ENCODE measurements around the gene RHBDF1. TPM values are rescaled to one million over a fixed set of nuclear protein-coding genes. Genes with fewer than 3 reads are reported as not detected.
A peak's percentile ranks its signal among the peaks of the same experiment; 100 is the strongest.

RHBDF1 gene
- total RNA-seq, 3 donors from 2014 or later: 0.46 to 0.73 (median 0.63) TPM

DNA sequence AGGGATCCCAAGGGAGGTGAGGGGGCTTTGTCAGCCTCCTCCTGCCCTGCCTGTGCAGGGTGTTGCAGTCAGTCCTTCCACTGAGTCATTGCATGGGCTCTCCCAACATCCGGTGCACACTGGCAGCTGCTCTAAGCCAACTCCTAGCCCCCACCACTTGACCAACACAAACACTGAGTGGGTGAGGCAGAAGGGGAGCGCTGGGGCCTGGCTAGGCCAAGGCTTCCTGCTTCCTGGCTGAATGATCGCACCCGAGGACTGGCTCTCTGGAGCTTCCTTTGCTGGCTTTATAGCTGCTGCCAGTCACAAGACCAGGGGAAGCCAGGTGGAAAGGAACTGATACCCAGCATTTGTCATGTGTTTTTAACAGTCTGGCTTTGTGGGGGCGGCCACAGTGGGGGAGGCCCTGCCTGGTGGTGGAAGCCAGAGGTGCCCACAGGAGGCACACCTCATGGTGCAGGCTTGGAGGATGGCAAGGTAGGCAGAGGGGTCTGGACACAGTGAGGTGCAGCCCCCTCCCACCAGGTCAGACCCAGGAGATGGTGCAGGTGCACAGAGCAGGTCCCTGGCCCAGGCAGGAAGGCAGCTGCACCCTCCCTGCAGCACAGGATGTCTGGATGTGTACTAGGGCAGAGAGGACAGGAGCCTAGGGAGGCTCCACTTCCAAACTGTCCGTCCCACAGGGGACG lies 12.4 kb upstream of the RHBDF1 start:
- peak; percentile 85 to 86 for ATAC-seq
- H3K4me1 Mint-ChIP-seq (ENCODE audit: low read depth): peaks cover 26% of the 10 kb centered on the region
- no peaks in the 10 kb centered on the region for H3K9me3 Mint-ChIP-seq
- H3K4me3 Mint-ChIP-seq: peak overlapping the region; percentile 19
- peak; percentile 21 for DNase-seq
- no peaks in the 10 kb centered on the region for H3K27me3 Mint-ChIP-seq (ENCODE audit: low read depth)
- peaks cover 11% of the 10 kb centered on the region for H3K36me3 Mint-ChIP-seq (ENCODE audit: insufficient read depth)

DNA sequence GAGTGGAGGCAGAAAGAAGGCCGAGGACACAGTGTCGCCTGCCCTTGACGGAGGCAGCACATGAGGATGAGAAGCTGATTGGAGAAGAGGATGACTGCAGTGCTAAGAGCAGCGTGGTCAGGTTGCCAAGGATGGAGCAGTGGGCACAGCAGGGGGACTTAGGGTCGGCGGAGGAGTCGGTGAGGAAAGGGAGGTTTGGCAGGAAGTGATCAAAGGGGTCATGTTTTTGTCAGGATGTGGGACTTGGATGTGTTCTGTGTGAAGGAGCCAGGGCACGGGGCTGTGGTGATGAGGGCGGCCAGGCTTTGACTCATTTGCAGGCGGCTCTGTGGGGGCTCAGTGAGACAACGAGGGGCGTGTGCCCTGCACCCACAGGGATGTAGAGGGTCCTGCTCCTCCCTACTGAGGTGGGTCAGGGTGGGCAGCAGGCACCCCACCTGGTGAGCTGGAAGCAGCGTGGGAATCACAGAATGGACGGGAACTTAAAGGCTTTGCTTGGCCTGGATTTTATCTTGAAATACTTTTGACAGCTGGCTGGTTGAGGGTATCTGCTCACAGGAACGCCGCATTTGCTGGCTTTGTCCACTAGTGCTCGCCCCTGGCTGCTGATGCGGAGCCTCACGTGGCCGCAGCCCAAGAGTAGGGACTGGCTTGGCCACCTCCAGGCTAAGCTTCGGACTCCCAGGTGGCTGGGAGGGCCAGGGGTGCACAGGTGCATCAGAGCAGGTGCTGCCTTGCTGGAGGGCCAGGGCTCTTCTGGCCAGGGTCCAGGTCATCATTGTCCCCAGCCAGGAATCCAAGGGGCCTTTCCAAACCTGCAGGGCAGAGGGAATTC lies 11.6 kb upstream of the RHBDF1 start:
- Mint-ChIP-seq H3K4me1 (ENCODE audit: low read depth) (peaks cover 27% of the 10 kb centered on the region), H3K9me3 (no peaks in the 10 kb centered on the region), H3K36me3 (ENCODE audit: insufficient read depth) (peaks cover 11% of the 10 kb centered on the region), H3K4me3 (no peak overlapping the region), H3K27me3 (ENCODE audit: low read depth) (no peaks in the 10 kb centered on the region)
- DNase-seq (no peak), ATAC-seq (peak; percentile 32 to 35)

DNA sequence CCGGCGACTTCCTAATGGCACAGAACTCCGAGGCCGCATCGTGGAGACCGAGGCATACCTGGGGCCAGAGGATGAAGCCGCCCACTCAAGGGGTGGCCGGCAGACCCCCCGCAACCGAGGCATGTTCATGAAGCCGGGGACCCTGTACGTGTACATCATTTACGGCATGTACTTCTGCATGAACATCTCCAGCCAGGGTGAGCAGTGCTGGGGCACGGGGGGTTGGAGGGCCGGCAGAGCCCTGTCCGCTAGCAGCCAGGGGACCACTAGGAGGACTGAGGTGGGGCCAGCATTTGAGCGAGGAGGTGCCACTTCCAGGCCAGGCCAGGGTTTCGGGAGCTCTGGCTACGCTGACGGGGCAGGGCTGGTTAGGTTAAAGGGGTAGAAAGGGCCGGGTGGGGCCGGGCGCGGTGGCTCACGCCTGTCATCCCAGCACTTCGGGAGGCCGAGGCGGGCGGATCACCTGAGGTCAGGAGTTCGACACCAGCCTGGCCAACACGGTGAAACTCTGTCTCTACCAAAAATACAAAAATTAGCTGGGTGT lies 10.7 kb upstream of the RHBDF1 start:
- H3K9me3 Mint-ChIP-seq: no peaks in the 10 kb centered on the region
- ATAC-seq: no peak
- H3K4me1 Mint-ChIP-seq (ENCODE audit: low read depth): peaks cover 32% of the 10 kb centered on the region
- H3K36me3 Mint-ChIP-seq (ENCODE audit: insufficient read depth): peaks cover 9% of the 10 kb centered on the region
- DNase-seq: no peak
- H3K4me3 Mint-ChIP-seq: no peak overlapping the region
- H3K27me3 Mint-ChIP-seq (ENCODE audit: low read depth): no peaks in the 10 kb centered on the region

DNA sequence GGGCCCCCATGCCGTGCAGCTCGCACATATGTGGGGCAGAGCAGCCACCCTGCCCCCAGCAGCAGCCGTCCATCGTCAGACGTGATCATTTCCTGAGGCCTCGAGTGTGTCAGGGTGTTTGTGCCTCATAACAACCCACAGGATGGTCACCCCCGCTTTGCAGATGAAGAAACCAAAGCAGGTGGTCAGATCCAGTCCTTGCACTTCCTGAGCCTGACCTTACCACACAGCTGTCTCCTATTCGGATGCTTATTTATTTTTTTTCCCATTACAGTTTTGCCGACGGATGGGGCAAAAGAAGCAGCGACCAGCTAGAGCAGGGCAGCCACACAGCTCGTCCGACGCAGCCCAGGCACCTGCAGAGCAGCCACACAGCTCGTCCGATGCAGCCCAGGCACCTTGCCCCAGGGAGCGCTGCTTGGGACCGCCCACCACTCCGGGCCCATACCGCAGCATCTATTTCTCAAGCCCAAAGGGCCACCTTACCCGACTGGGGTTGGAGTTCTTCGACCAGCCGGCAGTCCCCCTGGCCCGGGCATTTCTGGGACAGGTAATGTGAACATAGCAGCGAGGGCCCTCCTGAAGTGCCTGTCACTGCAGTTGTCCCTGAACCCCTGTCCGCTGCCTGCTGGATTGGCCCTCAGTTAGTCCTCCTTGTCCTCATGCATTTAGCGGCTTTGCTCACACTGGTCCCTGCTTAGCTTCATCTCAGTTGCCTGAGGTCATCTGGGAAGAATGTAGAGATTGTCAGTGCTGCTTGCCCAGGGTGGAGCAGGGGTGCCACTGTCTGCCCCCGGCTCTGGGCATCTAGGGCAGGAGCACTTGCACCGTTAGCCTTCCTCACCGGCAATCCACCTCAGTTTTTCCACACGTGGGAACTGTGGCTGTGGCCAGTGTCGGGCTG lies 7.0 kb upstream of the RHBDF1 start:
- ATAC-seq (no peak), DNase-seq (no peak)
- Mint-ChIP-seq H3K9me3 (no peaks in the 10 kb centered on the region), H3K27me3 (ENCODE audit: low read depth) (peaks cover 5% of the 10 kb centered on the region), H3K4me1 (ENCODE audit: low read depth) (peaks cover 38% of the 10 kb centered on the region), H3K36me3 (ENCODE audit: insufficient read depth) (peaks cover 5% of the 10 kb centered on the region), H3K4me3 (peak overlapping the region; percentile 86)

DNA sequence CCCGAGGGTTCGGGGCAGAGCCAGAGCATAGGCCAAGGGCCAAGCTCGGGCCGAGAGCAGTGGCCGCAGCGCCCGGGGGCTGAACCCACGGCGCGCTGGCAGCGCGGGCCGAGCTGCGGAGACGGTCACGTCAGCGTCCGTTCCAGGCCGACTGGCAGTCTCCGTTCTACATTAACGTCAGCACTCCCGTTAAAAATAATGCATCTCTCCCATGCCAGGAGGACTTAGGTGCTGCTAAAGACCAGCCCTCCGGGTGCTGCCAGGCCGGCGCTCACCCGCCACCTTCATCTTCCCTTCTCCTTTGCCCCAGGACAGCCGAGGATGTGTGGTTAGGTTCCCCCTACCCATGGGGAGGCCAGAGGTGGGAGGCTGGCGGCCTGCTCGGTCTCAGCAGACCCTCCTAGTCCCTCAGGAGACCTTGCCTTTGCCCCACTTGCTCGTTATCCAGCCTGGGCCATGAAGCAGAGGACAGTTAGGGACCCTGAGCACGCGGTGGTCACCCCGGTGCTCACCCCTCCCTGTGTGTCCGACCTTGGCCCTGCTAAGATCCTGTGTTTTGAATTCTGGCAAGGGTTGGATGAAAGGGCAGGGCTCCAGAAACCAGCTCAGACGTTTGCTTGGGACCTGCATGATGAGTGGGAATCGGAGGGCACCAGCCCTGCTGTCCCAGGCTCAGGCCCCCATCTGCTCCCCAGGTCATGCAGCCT lies 6.2 kb upstream of the RHBDF1 start:
- Mint-ChIP-seq H3K36me3 (ENCODE audit: insufficient read depth) (peaks cover under 1% of the 10 kb centered on the region), H3K4me1 (ENCODE audit: low read depth) (peaks cover 30% of the 10 kb centered on the region), H3K9me3 (no peaks in the 10 kb centered on the region), H3K27me3 (ENCODE audit: low read depth) (peaks cover 9% of the 10 kb centered on the region), H3K4me3 (peak overlapping the region; percentile 86)
- ATAC-seq (peak; percentile 25 to 26), DNase-seq (no peak)

DNA sequence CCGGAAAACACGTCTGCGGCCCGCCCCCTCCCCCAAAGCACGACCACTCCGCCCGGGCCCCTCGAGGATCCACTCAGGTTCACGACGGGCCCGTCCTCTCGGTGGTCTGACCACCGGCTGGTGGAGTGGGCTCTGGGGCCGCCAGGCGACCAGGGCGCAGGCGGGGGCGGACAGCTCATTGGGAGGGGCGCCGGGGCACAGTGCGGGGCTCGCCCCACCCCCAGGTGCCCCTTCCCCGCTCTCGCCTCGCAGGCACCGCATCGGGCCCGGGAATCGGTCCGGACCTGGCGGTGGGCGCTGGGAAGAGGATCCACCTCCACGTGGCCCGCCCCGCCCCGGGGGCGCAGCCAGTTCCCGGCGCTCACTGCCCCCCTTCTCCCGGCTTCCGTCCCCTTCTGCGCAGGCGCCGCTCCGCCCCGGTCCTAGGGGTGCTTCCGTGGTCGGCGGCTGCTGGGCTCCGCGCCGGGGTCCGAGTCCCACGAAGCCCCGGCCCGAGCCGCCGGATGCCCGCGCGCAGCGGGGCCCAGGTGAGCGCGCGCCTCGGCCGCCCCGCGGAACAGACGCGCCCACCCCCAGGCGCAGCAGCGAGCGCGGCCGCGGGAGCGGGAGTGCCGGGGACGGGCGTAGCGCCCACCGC lies 5.5 kb upstream of the RHBDF1 start, which contains the start of gene MPG:
Gene MPG, plus strand, starts transcription at position 419 of the 637 bp plus-strand sequence. Its CDS starts 85 bp downstream, at position 504.
- no peaks in the 10 kb centered on the region for H3K36me3 Mint-ChIP-seq (ENCODE audit: insufficient read depth)
- peaks cover 16% of the 10 kb centered on the region for H3K27me3 Mint-ChIP-seq (ENCODE audit: low read depth)
- H3K9me3 Mint-ChIP-seq: no peaks in the 10 kb centered on the region
- ATAC-seq (peak; percentile 86), DNase-seq (peak; percentile 79)
- peaks cover 26% of the 10 kb centered on the region for H3K4me1 Mint-ChIP-seq (ENCODE audit: low read depth)
- H3K4me3 Mint-ChIP-seq: peak within 1 kb of the TSS; percentile 86

DNA sequence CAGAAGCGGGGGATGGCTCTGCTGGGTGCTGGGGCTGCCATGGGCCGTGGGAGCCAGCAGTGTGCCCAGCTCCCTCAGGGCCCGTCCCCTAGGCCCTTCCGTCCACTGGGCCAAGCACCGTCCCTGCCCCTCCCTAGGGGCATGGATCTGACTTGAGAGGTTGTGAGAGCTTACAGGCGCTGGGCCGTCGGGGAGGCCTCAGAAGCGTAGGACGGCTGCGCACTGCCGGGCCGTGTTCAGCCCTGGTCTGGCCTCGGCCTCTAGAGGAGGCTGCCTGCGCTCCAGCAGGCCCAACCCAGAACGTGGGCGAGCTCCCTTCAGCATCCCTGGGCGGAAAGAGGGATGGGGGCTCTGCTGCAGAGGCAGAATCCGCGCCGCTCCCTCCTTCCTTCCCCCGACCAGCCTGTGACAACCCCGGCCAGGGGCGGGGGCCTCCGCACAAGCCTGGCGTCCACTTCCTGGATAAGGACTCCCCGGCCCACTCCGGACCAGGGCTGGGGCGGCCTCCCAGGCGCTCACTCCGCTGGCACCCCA lies 4.9 kb upstream of the RHBDF1 start:
- DNase-seq (peak; percentile 18), ATAC-seq (peak; percentile 16 to 33)
- H3K27me3 Mint-ChIP-seq (ENCODE audit: low read depth): peaks cover 19% of the 10 kb centered on the region
- no peaks in the 10 kb centered on the region for H3K9me3 Mint-ChIP-seq
- H3K4me1 Mint-ChIP-seq (ENCODE audit: low read depth): peaks cover 23% of the 10 kb centered on the region
- no peaks in the 10 kb centered on the region for H3K36me3 Mint-ChIP-seq (ENCODE audit: insufficient read depth)
- H3K4me3 Mint-ChIP-seq: peak overlapping the region; percentile 81

DNA sequence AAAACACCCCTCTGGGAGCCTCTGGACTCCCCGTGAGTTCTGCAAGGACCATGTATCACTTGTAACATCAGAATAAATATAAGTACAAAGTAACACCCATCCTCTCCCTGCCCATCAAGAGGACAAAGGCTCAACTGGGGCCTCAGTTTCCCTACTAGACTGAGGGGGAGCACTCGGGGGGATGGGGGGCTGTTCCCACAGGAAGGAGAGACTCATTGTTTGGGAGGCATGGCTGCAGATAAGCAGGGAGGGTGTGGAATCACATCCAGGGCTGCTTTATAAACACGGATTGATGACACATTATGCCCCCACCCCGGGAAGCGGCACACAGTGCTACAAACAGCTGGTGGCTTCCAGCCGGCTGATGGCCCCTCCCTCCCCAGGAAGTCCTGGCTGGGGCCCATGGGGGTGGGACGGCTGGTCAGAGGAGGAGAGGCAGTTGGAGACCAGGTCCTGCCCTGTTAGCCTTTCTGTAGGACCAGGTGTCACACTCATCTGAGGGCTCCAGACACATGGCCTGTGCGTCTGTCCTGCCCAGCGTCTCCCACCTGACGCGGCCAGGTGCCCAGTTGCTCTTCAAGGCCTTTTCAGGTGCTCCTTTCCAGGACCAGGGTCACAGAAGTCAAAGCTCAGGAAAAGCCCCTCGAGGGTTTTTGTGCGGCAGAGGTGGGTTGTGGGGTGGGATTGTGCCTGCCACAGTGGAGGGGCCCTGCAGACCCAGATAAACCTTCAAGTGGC lies 4.3 kb upstream of the RHBDF1 start:
- Mint-ChIP-seq H3K27me3 (ENCODE audit: low read depth) (peaks cover 20% of the 10 kb centered on the region), H3K9me3 (no peaks in the 10 kb centered on the region), H3K4me3 (peak overlapping the region; percentile 81), H3K4me1 (ENCODE audit: low read depth) (peaks cover 23% of the 10 kb centered on the region), H3K36me3 (ENCODE audit: insufficient read depth) (no peaks in the 10 kb centered on the region)
- DNase-seq: no peak
- ATAC-seq: no peak

DNA sequence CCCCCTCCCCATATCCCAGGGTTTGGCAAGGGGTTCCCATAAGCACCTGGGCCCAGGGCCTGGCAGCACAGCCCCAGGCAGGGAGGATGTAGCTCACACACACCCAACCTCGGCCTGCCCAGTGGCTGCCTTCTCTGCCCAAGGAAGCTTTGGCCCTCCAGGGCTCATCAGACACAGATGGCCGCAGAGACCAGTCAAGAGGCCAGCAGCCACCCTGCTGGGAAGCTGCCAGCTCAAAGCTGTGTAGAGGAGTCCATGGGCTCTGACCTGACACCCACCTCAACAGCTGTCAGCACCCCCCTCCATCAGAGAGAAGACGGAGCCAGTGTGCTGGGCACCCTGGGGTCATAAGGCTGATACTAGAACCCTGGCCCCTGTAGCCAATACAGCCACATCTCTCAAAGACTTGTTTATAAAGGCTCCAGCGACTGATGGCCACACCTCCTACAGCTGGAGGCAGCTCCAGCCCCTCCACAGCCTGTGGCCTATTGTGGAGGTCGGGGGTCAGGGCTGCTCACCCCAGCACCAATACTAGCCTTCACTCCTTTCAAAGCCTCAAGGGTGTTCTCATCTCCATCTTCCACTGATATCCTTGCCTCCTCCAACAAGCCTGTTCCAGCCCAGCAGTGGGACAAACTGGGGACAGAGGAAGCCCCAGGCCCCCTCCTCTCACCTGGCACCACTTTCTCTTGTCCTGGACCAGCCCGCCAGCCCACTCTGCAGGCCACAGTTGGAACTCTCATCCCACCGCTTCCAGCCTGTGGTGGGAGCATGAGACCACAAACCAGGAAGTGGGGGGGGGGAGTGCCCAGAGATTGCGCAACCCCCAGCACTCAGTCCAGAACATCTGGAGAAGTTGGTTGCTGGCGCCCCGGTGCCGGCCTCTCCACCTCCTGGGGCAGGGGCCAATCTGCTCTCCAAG lies 3.4 kb upstream of the RHBDF1 start:
- ATAC-seq (no peak), DNase-seq (no peak)
- H3K27me3 Mint-ChIP-seq (ENCODE audit: low read depth): peaks cover 29% of the 10 kb centered on the region
- no peaks in the 10 kb centered on the region for H3K9me3 Mint-ChIP-seq
- H3K36me3 Mint-ChIP-seq (ENCODE audit: insufficient read depth): no peaks in the 10 kb centered on the region
- H3K4me3 Mint-ChIP-seq: peak overlapping the region; percentile 81
- H3K4me1 Mint-ChIP-seq (ENCODE audit: low read depth): peaks cover 23% of the 10 kb centered on the region

DNA sequence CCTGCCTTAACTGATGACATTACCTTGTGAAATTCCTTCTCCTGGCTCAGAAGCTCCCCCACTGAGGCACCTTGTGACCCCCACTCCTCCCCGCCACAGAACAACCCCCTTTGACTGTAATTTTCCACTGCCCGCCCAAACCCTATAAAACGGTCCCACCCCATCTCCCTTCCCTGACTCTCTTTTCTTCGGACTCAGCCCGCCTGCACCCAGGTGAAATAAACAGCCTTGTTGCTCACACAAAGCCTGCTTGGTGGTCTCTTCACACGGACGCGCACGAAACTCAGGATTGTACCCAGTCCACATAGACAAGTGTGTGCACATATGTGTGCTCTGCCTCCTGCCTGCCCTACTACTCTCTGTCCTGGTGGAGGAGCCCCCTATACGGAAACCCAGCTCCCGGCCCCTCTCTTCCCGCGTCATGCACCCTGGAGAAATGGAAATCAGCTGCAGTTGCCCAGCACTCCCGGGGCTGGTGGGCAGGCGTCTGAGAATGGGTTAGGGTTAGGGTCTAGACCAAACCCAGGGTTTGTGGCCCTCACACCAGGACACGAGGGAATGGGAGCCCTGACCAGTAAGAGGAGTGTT lies 2.4 kb upstream of the RHBDF1 start:
- no peaks in the 10 kb centered on the region for H3K36me3 Mint-ChIP-seq (ENCODE audit: insufficient read depth)
- H3K4me3 Mint-ChIP-seq: no peak overlapping the region
- DNase-seq (no peak), ATAC-seq (no peak)
- no peaks in the 10 kb centered on the region for H3K9me3 Mint-ChIP-seq
- peaks cover 23% of the 10 kb centered on the region for H3K4me1 Mint-ChIP-seq (ENCODE audit: low read depth)
- peaks cover 36% of the 10 kb centered on the region for H3K27me3 Mint-ChIP-seq (ENCODE audit: low read depth)

DNA sequence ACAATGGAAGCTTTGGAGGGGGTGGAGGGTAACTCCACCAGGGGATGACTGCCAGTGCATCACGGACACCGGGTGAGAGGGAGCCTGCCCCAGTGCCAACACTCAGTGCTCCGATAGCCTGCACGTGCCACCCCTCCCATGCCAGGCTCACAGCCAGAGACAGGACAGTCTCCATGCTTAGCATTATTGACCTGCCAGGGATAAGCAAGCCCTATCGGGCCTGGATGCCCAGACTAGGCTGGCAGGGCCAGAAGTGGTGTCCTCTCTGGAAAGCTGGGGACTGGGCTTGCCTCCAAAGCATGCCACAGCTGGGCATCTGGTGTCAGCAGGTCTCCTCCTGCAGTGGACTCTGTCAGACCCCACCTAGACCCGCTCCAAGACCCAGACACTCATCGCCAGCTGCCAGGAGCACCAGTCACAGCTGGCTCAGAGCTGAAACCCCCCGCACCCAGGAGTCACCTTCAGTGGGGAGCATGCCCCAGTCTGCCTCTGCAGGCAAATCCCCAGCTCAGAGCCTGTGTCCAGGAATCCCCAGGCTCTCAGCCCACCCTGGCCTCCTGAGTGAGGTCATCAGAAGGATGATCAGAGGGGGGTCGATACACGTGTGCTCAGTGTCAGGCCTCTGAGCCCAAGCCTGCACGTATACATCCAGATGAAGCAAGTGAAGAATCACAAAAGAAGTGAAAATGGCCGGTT lies 1.8 kb upstream of the RHBDF1 start:
- H3K4me1 Mint-ChIP-seq (ENCODE audit: low read depth): peaks cover 23% of the 10 kb centered on the region
- no peak for ATAC-seq
- H3K36me3 Mint-ChIP-seq (ENCODE audit: insufficient read depth): no peaks in the 10 kb centered on the region
- no peak overlapping the region for H3K4me3 Mint-ChIP-seq
- H3K27me3 Mint-ChIP-seq (ENCODE audit: low read depth): peaks cover 36% of the 10 kb centered on the region
- H3K9me3 Mint-ChIP-seq: no peaks in the 10 kb centered on the region
- DNase-seq: no peak

Data from activated T-cell treated with anti-CD3 and anti-CD28 coated beads, Interleukin-2, amount 50 U/mL, for 4 hours (primary cell).